ENCODE data around the gene SNAPIN.

SNAPIN gene

DNA sequence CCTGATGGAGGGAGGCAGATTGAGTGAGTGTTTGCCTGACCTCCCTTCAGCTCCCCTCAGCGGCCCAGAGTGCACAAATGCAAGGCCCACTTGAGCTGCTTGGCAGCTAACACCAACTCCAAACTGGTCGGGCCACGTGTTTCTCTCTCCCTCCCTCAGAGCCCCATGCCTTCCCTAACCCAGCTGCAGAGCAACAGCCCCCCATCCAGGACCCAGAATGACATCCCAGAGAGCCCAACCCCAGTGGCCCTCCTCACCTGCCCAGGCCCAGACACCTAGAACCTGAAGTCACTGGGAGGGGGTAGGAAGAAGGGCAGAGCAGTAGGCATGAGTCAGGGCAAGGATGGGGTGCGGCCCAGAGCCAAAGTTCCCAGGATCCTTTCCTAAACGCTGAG lies 41.6 kb upstream of the SNAPIN start:
- H3K9me3 ChIP-seq (ENCODE audit: severe bottlenecking) = no peaks in the 10 kb centered on the region
- H3K36me3 ChIP-seq (ENCODE audit: low read depth) = peaks cover 33% of the 10 kb centered on the region
- no peaks in the 10 kb centered on the region for H3K27me3 ChIP-seq (ENCODE audit: insufficient read depth, poor library complexity, severe bottlenecking)
- TF ChIP-seq, protein P1, sequence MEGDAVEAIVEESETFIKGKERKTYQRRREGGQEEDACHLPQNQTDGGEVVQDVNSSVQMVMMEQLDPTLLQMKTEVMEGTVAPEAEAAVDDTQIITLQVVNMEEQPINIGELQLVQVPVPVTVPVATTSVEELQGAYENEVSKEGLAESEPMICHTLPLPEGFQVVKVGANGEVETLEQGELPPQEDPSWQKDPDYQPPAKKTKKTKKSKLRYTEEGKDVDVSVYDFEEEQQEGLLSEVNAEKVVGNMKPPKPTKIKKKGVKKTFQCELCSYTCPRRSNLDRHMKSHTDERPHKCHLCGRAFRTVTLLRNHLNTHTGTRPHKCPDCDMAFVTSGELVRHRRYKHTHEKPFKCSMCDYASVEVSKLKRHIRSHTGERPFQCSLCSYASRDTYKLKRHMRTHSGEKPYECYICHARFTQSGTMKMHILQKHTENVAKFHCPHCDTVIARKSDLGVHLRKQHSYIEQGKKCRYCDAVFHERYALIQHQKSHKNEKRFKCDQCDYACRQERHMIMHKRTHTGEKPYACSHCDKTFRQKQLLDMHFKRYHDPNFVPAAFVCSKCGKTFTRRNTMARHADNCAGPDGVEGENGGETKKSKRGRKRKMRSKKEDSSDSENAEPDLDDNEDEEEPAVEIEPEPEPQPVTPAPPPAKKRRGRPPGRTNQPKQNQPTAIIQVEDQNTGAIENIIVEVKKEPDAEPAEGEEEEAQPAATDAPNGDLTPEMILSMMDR (IDR thresholded peaks at IDR 0.05; ENCODE audit: poor library complexity, severe bottlenecking) = no peak
- 0 out of 3 replicates have a peak, but pooled peaks have one; percentile 6 for ATAC-seq (ENCODE audit: low read depth)
- no peak for DNase-seq (ENCODE audit: low spot score)
- H3K4me1 ChIP-seq (ENCODE audit: insufficient read depth, poor library complexity, severe bottlenecking) = peaks cover 23% of the 10 kb centered on the region
- peak overlapping the region; percentile 98 for H3K27ac ChIP-seq (ENCODE audit: poor library complexity, severe bottlenecking)
- no peak overlapping the region for H3K4me3 ChIP-seq (ENCODE audit: severe bottlenecking)

DNA sequence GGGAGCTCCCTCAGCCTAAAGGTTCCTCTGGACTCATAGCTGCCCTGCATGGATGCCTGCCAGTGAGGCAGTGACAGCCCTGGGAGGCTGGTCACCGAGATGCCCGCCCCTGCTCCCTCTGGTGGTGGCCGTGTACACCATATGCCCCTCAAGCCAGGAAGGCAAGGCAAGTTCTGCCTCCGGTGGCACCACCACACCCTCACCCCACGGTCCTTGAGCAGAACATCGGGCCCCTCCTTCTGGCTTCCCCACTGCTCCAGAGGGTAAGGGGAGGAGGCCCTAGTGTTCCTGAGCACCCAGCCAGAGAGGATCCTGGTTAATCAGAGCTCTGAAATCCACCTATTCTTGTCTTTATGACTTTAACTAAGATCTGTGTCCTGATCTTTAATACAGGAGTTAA lies 40.8 kb upstream of the SNAPIN start:
- DNase-seq (ENCODE audit: low spot score) = peak; percentile 77
- peak; percentile 6; the same call in 1 of the 3 replicates for ATAC-seq (ENCODE audit: low read depth)
- H3K27ac ChIP-seq (ENCODE audit: poor library complexity, severe bottlenecking) = peak overlapping the region; percentile 98
- no peak overlapping the region for H3K4me3 ChIP-seq (ENCODE audit: severe bottlenecking)
- peaks cover 40% of the 10 kb centered on the region for H3K36me3 ChIP-seq (ENCODE audit: low read depth)
- no peaks in the 10 kb centered on the region for H3K27me3 ChIP-seq (ENCODE audit: insufficient read depth, poor library complexity, severe bottlenecking)
- H3K4me1 ChIP-seq (ENCODE audit: insufficient read depth, poor library complexity, severe bottlenecking) = peaks cover 23% of the 10 kb centered on the region
- TF ChIP-seq, protein P1 (IDR thresholded peaks at IDR 0.05; ENCODE audit: poor library complexity, severe bottlenecking) = peak; percentile 61
- H3K9me3 ChIP-seq (ENCODE audit: severe bottlenecking) = no peaks in the 10 kb centered on the region

GRCh38 chr1:153619171-153619570 lies 39.3 kb upstream of the SNAPIN start:
- H3K36me3 ChIP-seq (ENCODE audit: low read depth) = peaks cover 45% of the 10 kb centered on the region
- no peak overlapping the region for H3K4me3 ChIP-seq (ENCODE audit: severe bottlenecking)
- ATAC-seq (ENCODE audit: low read depth) (no peak), DNase-seq (ENCODE audit: low spot score) (no peak)
- no peaks in the 10 kb centered on the region for H3K27me3 ChIP-seq (ENCODE audit: insufficient read depth, poor library complexity, severe bottlenecking)
- no peak overlapping the region for H3K27ac ChIP-seq (ENCODE audit: poor library complexity, severe bottlenecking)
- peaks cover 17% of the 10 kb centered on the region for H3K4me1 ChIP-seq (ENCODE audit: insufficient read depth, poor library complexity, severe bottlenecking)
- TF ChIP-seq, protein P1 (IDR thresholded peaks at IDR 0.05; ENCODE audit: poor library complexity, severe bottlenecking) = no peak
- no peaks in the 10 kb centered on the region for H3K9me3 ChIP-seq (ENCODE audit: severe bottlenecking)

- TF ChIP-seq, protein P1 (IDR thresholded peaks at IDR 0.05; ENCODE audit: poor library complexity, severe bottlenecking) = no peak
- DNase-seq (ENCODE audit: low spot score) (no peak), ATAC-seq (ENCODE audit: low read depth) (no peak)
- Histone ChIP-seq H3K27me3 (ENCODE audit: insufficient read depth, poor library complexity, severe bottlenecking) (no peaks in the 10 kb centered on the region), H3K9me3 (ENCODE audit: severe bottlenecking) (no peaks in the 10 kb centered on the region), H3K4me3 (ENCODE audit: severe bottlenecking) (no peak overlapping the region), H3K27ac (ENCODE audit: poor library complexity, severe bottlenecking) (no peak overlapping the region), H3K4me1 (ENCODE audit: insufficient read depth, poor library complexity, severe bottlenecking) (peaks cover 6% of the 10 kb centered on the region), H3K36me3 (ENCODE audit: low read depth) (peaks cover 43% of the 10 kb centered on the region)
Observed at GRCh38 chr1:153623101-153623500, 35.4 kb upstream of the SNAPIN start.

DNA sequence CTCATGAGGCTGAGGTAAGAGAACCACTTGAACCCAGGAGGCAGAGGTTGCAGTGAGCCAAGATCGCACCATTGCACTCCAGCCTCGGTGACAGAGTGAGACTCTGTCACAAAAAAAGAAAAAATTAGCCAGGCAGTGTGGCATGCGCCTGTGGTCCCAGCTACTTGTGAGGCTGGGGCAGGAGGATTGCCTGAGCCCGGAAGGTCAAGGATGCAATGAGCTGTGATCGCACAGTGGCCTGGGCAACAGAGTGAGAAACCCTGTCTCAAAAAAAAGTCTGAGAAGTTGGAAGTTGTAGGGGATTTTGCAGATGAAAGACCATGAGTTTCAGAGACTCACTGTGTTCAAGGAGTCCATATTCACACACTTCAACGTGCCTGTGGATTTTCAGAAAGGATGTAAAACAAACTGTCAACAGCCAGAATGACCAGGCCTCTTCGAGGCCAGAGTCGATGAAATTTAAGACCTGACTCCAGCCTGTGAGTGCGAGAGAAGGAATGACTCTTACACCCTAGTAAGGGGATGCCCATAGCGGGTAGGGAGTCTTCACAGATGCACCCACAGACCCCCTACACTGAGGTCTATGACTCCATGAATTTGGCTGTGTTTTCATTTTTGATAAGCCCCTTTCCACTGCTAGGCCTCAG lies 33.4 kb upstream of the SNAPIN start:
- H3K27me3 ChIP-seq (ENCODE audit: insufficient read depth, poor library complexity, severe bottlenecking) = no peaks in the 10 kb centered on the region
- ATAC-seq (ENCODE audit: low read depth) = no peak
- no peak overlapping the region for H3K27ac ChIP-seq (ENCODE audit: poor library complexity, severe bottlenecking)
- no peak for DNase-seq (ENCODE audit: low spot score)
- no peak overlapping the region for H3K4me3 ChIP-seq (ENCODE audit: severe bottlenecking)
- H3K9me3 ChIP-seq (ENCODE audit: severe bottlenecking) = no peaks in the 10 kb centered on the region
- H3K36me3 ChIP-seq (ENCODE audit: low read depth) = peaks cover 34% of the 10 kb centered on the region
- TF ChIP-seq, protein P1 (IDR thresholded peaks at IDR 0.05; ENCODE audit: poor library complexity, severe bottlenecking) = no peak
- peaks cover 6% of the 10 kb centered on the region for H3K4me1 ChIP-seq (ENCODE audit: insufficient read depth, poor library complexity, severe bottlenecking)

All from RWPE2 (cell line).